OCI-LY1 (cell line): ENCODE data around the gene IGSF5.

Experiments used
- H2AFZ ChIP-seq: fragments of 200-600 bp; sonication (generic), shearing (Covaris generic); 2 replicates; pipeline ENCODE4 v1.6.0; 2014; ENCODE audit warnings: antibody characterized with exemption, mild to moderate bottlenecking, low read length
- H3F3A ChIP-seq: fragments of 200-600 bp; sonication (generic), shearing (Covaris generic); 2 replicates; pipeline ENCODE4 v1.6.0; 2014; ENCODE audit warnings: mild to moderate bottlenecking, antibody characterized with exemption, low read length, moderate library complexity; ENCODE audit not compliant: insufficient read depth
- H3K27ac ChIP-seq: fragments of 200-600 bp; sonication (generic); 2 replicates; pipeline ENCODE4 v1.5.1; 2014; ENCODE audit warnings: low read length, mixed run types, mild to moderate bottlenecking, low read depth; ENCODE audit not compliant: poor library complexity, severe bottlenecking
- H3K27me3 ChIP-seq: fragments of 200-600 bp; sonication (generic); 2 replicates; pipeline ENCODE4 v1.6.0; 2014; ENCODE audit warnings: antibody characterized with exemption, mild to moderate bottlenecking, low read length, moderate library complexity; ENCODE audit not compliant: insufficient read depth
- H3K36me3 ChIP-seq: fragments of 200-600 bp; sonication (generic); 2 replicates; pipeline ENCODE4 v1.6.1; 2014; ENCODE audit warnings: mild to moderate bottlenecking, antibody characterized with exemption, low read length, moderate library complexity, mixed read lengths; ENCODE audit not compliant: insufficient read depth
- H3K4me1 ChIP-seq: fragments of 200-600 bp; sonication (generic); 2 replicates; pipeline ENCODE4 v1.5.1; 2014; ENCODE audit warnings: mild to moderate bottlenecking, low read length, moderate library complexity; ENCODE audit not compliant: insufficient read depth, severe bottlenecking
- H3K4me2 ChIP-seq: fragments of 200-600 bp; sonication (generic), shearing (Covaris generic); 2 replicates; pipeline ENCODE4 v1.6.1; 2014; ENCODE audit warnings: low read length
- H3K4me3 ChIP-seq: fragments of 200-600 bp; sonication (generic); 2 replicates; pipeline ENCODE4 v1.5.1; 2014; ENCODE audit warnings: low read length, low read depth, mild to moderate bottlenecking, mixed read lengths; ENCODE audit not compliant: poor library complexity, severe bottlenecking
- H3K79me2 ChIP-seq: fragments of 200-600 bp; shearing (Covaris generic); 2 replicates; pipeline ENCODE4 v1.6.1; 2016; ENCODE audit warnings: mixed run types, low read length, mixed read lengths; ENCODE audit not compliant: insufficient read depth
- H3K9ac ChIP-seq: fragments of 200-600 bp; sonication (generic), shearing (Covaris generic); 2 replicates; pipeline ENCODE4 v1.6.1; 2014; ENCODE audit warnings: mild to moderate bottlenecking, low read length, mixed read lengths
- H3K9me2 ChIP-seq: fragments of 200-600 bp; sonication (generic), shearing (Covaris generic); 2 replicates; pipeline ENCODE4 v1.6.1; 2014; ENCODE audit warnings: low read depth, mild to moderate bottlenecking, low read length, mixed read lengths
- H3K9me3 ChIP-seq: fragments of 200-600 bp; shearing (Covaris generic); 2 replicates; pipeline ENCODE4 v1.6.1; 2014; ENCODE audit warnings: low read length, mixed read lengths
- H4K20me1 ChIP-seq: fragments of 200-600 bp; sonication (generic), shearing (Covaris generic); 2 replicates; pipeline ENCODE4 v1.6.0; 2016; ENCODE audit warnings: mild to moderate bottlenecking, low read length; ENCODE audit not compliant: insufficient read depth
- EZH2 ChIP-seq: fragments of 200-600 bp; sonication (generic), shearing (Covaris generic); IDR thresholded peaks from 2 replicates; pipeline ENCODE4 v1.8.0; 2017; ENCODE audit warnings: borderline replicate concordance, mixed run types, mild to moderate bottlenecking, antibody characterized with exemption, low read length, moderate library complexity, mixed read lengths
- TF ChIP-seq, protein P1 (sequence below): fragments of 200-600 bp; sonication (generic), shearing (Covaris generic); IDR thresholded peaks from 2 replicates; pipeline ENCODE4 v1.5.1; 2017; ENCODE audit warnings: mild to moderate bottlenecking, antibody characterized with exemption, low read length, moderate library complexity, mixed read lengths

Gene IGSF5

GRCh38 chr21:39788383-39788782, 43.4 kb downstream of the IGSF5 start:
- Histone ChIP-seq H4K20me1 (no peaks in the 10 kb centered on the region), H3K9me2 (no peaks in the 10 kb centered on the region), H3K9me3 (no peaks in the 10 kb centered on the region), H3K9ac (no peak overlapping the region), H3K36me3 (no peaks in the 10 kb centered on the region), H3K4me2 (no peak overlapping the region), H3K4me3 (no peak overlapping the region), H3F3A (no peaks in the 10 kb centered on the region), H2AFZ (no peak overlapping the region), H3K27ac (no peak overlapping the region), H3K79me2 (no peaks in the 10 kb centered on the region), H3K27me3 (no peaks in the 10 kb centered on the region), H3K4me1 (no peaks in the 10 kb centered on the region)
- TF ChIP-seq, protein P1, sequence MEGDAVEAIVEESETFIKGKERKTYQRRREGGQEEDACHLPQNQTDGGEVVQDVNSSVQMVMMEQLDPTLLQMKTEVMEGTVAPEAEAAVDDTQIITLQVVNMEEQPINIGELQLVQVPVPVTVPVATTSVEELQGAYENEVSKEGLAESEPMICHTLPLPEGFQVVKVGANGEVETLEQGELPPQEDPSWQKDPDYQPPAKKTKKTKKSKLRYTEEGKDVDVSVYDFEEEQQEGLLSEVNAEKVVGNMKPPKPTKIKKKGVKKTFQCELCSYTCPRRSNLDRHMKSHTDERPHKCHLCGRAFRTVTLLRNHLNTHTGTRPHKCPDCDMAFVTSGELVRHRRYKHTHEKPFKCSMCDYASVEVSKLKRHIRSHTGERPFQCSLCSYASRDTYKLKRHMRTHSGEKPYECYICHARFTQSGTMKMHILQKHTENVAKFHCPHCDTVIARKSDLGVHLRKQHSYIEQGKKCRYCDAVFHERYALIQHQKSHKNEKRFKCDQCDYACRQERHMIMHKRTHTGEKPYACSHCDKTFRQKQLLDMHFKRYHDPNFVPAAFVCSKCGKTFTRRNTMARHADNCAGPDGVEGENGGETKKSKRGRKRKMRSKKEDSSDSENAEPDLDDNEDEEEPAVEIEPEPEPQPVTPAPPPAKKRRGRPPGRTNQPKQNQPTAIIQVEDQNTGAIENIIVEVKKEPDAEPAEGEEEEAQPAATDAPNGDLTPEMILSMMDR = no peak; the same call in 1 of the 2 replicates
- TF ChIP-seq EZH2 = no peak

GRCh38 chr21:39796466-39796865, 51.5 kb downstream of the IGSF5 start:
- no peaks in the 10 kb centered on the region for H3K9me2 ChIP-seq
- no peak overlapping the region for H3K27ac ChIP-seq
- H3F3A ChIP-seq = no peaks in the 10 kb centered on the region
- H3K9ac ChIP-seq = no peak overlapping the region
- H4K20me1 ChIP-seq = no peaks in the 10 kb centered on the region
- H3K4me3 ChIP-seq = no peak overlapping the region
- no peak overlapping the region for H3K4me2 ChIP-seq
- H3K9me3 ChIP-seq = no peaks in the 10 kb centered on the region
- no peak for TF ChIP-seq EZH2
- TF ChIP-seq, protein P1 = no peak
- no peak overlapping the region for H2AFZ ChIP-seq
- no peaks in the 10 kb centered on the region for H3K79me2 ChIP-seq
- no peaks in the 10 kb centered on the region for H3K27me3 ChIP-seq
- H3K36me3 ChIP-seq = no peaks in the 10 kb centered on the region
- H3K4me1 ChIP-seq = no peaks in the 10 kb centered on the region

DNA sequence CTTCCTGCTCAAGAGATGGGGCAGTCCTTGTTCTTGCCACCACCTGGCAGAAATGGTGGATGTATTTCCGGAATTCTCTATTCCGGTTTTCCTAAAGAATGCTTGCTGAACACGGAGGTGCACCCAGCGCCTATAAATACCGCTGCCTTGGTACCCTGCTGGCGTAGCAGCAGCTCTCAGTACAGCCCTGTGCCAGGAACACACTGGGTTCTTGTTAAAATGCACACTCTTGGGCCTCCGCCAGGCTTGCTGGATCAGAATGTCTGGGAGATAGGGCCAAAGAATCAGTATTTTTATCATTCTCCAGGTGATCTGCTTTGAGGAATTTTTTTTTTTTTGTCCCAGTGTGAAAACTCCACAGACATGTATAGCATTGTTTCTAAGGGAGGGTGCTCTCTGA, 54.2 kb downstream of the IGSF5 start:
- Histone ChIP-seq H3K9me3 (no peaks in the 10 kb centered on the region), H3K27me3 (no peaks in the 10 kb centered on the region), H3F3A (no peaks in the 10 kb centered on the region), H3K36me3 (no peaks in the 10 kb centered on the region), H3K79me2 (no peaks in the 10 kb centered on the region), H3K9me2 (no peaks in the 10 kb centered on the region), H4K20me1 (no peaks in the 10 kb centered on the region), H3K4me1 (no peaks in the 10 kb centered on the region), H3K4me3 (no peak overlapping the region), H3K27ac (no peak overlapping the region), H2AFZ (no peak overlapping the region), H3K4me2 (no peak overlapping the region), H3K9ac (no peak overlapping the region)
- TF ChIP-seq EZH2 = no peak
- TF ChIP-seq, protein P1 = no peak
